SHP77 (cell line): ENCODE measurements around the gene DGCR8.

Experiments used
- DNase-seq, 2 experiments: peaks; one replicate each; lab custom pipeline; 2025; lab: John Stamatoyannopoulos, UW

Gene DGCR8

GRCh38 chr22:20110359-20110985 lies 30.4 kb downstream of the DGCR8 start:
- no peak for DNase-seq

GRCh38 chr22:20111045-20111688 lies 31.1 kb downstream of the DGCR8 start:
- DNase-seq: peak; percentile 36 to 45

- DNase-seq: no peak
These were observed 31.9 kb downstream of the DGCR8 start for GRCh38 chr22:20111689-20112622.

GRCh38 chr22:20112623-20113511 lies 32.8 kb downstream of the DGCR8 start:
- no peak for DNase-seq

GRCh38 chr22:20113551-20114310 lies 33.7 kb downstream of the DGCR8 start:
- DNase-seq: no peak

- no peak for DNase-seq
These were observed 34.8 kb downstream of the DGCR8 start for GRCh38 chr22:20114506-20115475.

GRCh38 chr22:20115691-20116375 lies 35.8 kb downstream of the DGCR8 start, which contains the start of gene RANBP1:
Gene RANBP1 (plus strand): TSS chr22:20116104. CDS start chr22:20116185, 81 bp downstream.
- DNase-seq: peak in 1 of 2 experiments; percentile 14

- DNase-seq: no peak
These were observed 36.4 kb downstream of the DGCR8 start for GRCh38 chr22:20116376-20116950.

GRCh38 chr22:20116951-20117632 lies 37.1 kb downstream of the DGCR8 start, which contains the start of gene TRMT2A:
Gene TRMT2A (minus strand): TSS chr22:20117226. CDS start chr22:20116906, 320 bp downstream.
- DNase-seq: peak; percentile 92 to 95

GRCh38 chr22:20117633-20118299 lies 37.7 kb downstream of the DGCR8 start:
- no peak for DNase-seq

- no peak for DNase-seq
These were observed 38.4 kb downstream of the DGCR8 start for GRCh38 chr22:20118300-20119020.

- DNase-seq: no peak
These were observed 41.9 kb downstream of the DGCR8 start for GRCh38 chr22:20121856-20122415.

GRCh38 chr22:20123366-20124082 lies 43.5 kb downstream of the DGCR8 start:
- no peak for DNase-seq

GRCh38 chr22:20124083-20124787 lies 44.2 kb downstream of the DGCR8 start:
- no peak for DNase-seq
